ENCODE results near the gene FLYWCH1. TPM values are rescaled to one million over a fixed set of nuclear protein-coding genes. Genes with fewer than 3 reads are reported as not detected.

Gene FLYWCH1
- total and polyA plus RNA-seq, 7 donors: 6.9 to 51.5 (median 28.6) TPM

- DNase-seq: no peak
- Histone ChIP-seq H3K27me3 (peaks cover 34 to 60% (median 52%) of the 10 kb centered on the region in 3 donors), H3K36me3 (no peaks in the 10 kb centered on the region), H3K27ac (peak overlapping the region; percentile 26 to 51 (median 37)), H3K4me1 (peaks cover 0 to 46% (median 37%) of the 10 kb centered on the region in 4 donors), H3K9me3 (no peaks in the 10 kb centered on the region), H3K4me3 (peak overlapping the region; percentile 33 to 82 (median 58))
- intact Hi-C loops (cut with DNase I): loop anchor here (2.0 kb wide), 1 partner anchor 13 kb away; no protein-coding TSS in a partner anchor
- 1 to 2% methylated on average over 83 of the region's 83 CpGs for WGBS, 2 donors
- TF ChIP-seq POLR2AphosphoS5 (IDR thresholded peaks at IDR 0.05) (no peak), POLR2A (IDR thresholded peaks at IDR 0.05) (no peak), CTCF (IDR thresholded peaks at IDR 0.05) (no peak), EP300 (IDR thresholded peaks at IDR 0.05) (no peak)
Observed at GRCh38 chr16:2969545-2970521, 58.1 kb downstream of the FLYWCH1 start.

DNA sequence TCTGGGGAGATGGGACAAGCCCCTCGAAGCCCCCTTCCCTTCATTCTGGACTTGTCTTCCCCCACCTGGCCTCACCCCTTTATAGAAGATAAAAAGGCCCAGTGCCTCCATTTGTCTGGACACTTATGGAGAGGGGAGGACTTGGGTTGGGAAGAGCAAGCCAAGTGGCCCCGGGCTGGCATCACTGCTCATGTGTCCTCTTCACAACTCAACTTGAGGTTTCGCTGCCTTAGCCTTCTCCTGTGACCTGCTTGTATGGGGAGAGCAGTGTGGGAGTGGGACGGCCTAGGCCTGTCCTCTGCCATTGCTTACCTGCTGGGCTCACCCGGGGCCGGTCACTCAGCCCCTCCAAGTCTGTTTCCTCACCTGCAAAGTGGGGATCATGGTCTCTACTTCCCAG, 58.8 kb downstream of the FLYWCH1 start:
- no peak overlapping the region for H3K27ac ChIP-seq
- H3K36me3 ChIP-seq: no peaks in the 10 kb centered on the region
- H3K27me3 ChIP-seq: peaks cover 27 to 52% (median 44%) of the 10 kb centered on the region in 3 donors
- peak overlapping the region in 2 of 4 donors; percentile 69 to 82 for H3K4me3 ChIP-seq
- WGBS, 2 donors: 77 to 79% methylated on average over 6 of the region's 6 CpGs
- intact Hi-C loops (cut with DNase I): no loop called here
- H3K4me1 ChIP-seq: peaks cover 0 to 39% (median 32%) of the 10 kb centered on the region in 4 donors
- DNase-seq: no peak
- H3K9me3 ChIP-seq: no peaks in the 10 kb centered on the region
- TF ChIP-seq POLR2AphosphoS5 (IDR thresholded peaks at IDR 0.05) (no peak), CTCF (IDR thresholded peaks at IDR 0.05) (no peak), POLR2A (IDR thresholded peaks at IDR 0.05) (no peak), EP300 (IDR thresholded peaks at IDR 0.05) (no peak)

GRCh38 chr16:2971134-2971984, 59.6 kb downstream of the FLYWCH1 start:
- WGBS, 2 donors: 90 to 92% methylated on average over 35 of the region's 35 CpGs
- H3K36me3 ChIP-seq: no peaks in the 10 kb centered on the region
- no peak for DNase-seq
- intact Hi-C loops (cut with DNase I): no loop called here
- TF ChIP-seq CTCF (IDR thresholded peaks at IDR 0.05): no peak
- TF ChIP-seq POLR2AphosphoS5 (IDR thresholded peaks at IDR 0.05): no peak
- TF ChIP-seq EP300 (IDR thresholded peaks at IDR 0.05): no peak
- no peak for TF ChIP-seq POLR2A (IDR thresholded peaks at IDR 0.05)
- peaks cover 0 to 38% (median 31%) of the 10 kb centered on the region in 4 donors for H3K4me1 ChIP-seq
- H3K4me3 ChIP-seq: no peak overlapping the region
- no peaks in the 10 kb centered on the region for H3K9me3 ChIP-seq
- peaks cover 19 to 44% (median 36%) of the 10 kb centered on the region in 3 donors for H3K27me3 ChIP-seq
- H3K27ac ChIP-seq: no peak overlapping the region

- no peak for TF ChIP-seq CTCF (IDR thresholded peaks at IDR 0.05)
- no peak for TF ChIP-seq POLR2AphosphoS5 (IDR thresholded peaks at IDR 0.05)
- no peak for TF ChIP-seq EP300 (IDR thresholded peaks at IDR 0.05)
- TF ChIP-seq POLR2A (IDR thresholded peaks at IDR 0.05): no peak
- DNase-seq: no peak
- H3K4me3 ChIP-seq: no peak overlapping the region
- H3K9me3 ChIP-seq: no peaks in the 10 kb centered on the region
- peaks cover 0 to 30% (median 24%) of the 10 kb centered on the region in 4 donors for H3K4me1 ChIP-seq
- H3K27me3 ChIP-seq: peaks cover 11 to 41% (median 28%) of the 10 kb centered on the region in 3 donors
- no peak overlapping the region for H3K27ac ChIP-seq
- intact Hi-C loops (cut with DNase I): no loop called here
- no peaks in the 10 kb centered on the region for H3K36me3 ChIP-seq
- 81 to 83% methylated on average over 15 of the region's 15 CpGs for WGBS, 2 donors
Observed at GRCh38 chr16:2971985-2972784, 60.5 kb downstream of the FLYWCH1 start.
